Activated T-cell treated with anti-CD3 and anti-CD28 coated beads, Interleukin-2, amount 50 U/mL, for 4 hours (primary cell): ENCODE results near the gene KLK13. TPM values are rescaled to one million over a fixed set of nuclear protein-coding genes. Genes with fewer than 3 reads are reported as not detected.

Source experiments
- ATAC-seq, 2 donors: fragments of 200-7000 bp; cut with Tn5 transposase; one replicate each; pipeline ENCODE4 v1.10.0; 2021
- DNase-seq: peaks from one replicate; pipeline ENCODE4 v3.0.0-alpha.2; 2020
- H3K27me3 Mint-ChIP-seq: one replicate; pipeline ENCODE4 v1.8.0; 2021; ENCODE audit warnings: low read depth, mixed read lengths
- H3K36me3 Mint-ChIP-seq: one replicate; pipeline ENCODE4 v1.8.0; 2022; ENCODE audit warnings: mixed read lengths; ENCODE audit not compliant: insufficient read depth
- H3K4me1 Mint-ChIP-seq: one replicate; pipeline ENCODE4 v1.8.0; 2021; ENCODE audit warnings: low read depth, mixed read lengths
- H3K4me3 Mint-ChIP-seq: one replicate; pipeline ENCODE4 v1.8.0; 2021; ENCODE audit warnings: mild to moderate bottlenecking, moderate library complexity, mixed read lengths
- H3K9me3 Mint-ChIP-seq: one replicate; pipeline ENCODE4 v1.8.0; 2021; ENCODE audit warnings: mixed read lengths
- total RNA-seq, 3 donors: library from RNA; stranded (reverse); gene quantifications; one replicate each; pipeline ENCODE4 v1.2.1, GENCODE V29; 2021

The KLK13 gene
- total RNA-seq, 3 donors from 2014 or later = not detected

DNA sequence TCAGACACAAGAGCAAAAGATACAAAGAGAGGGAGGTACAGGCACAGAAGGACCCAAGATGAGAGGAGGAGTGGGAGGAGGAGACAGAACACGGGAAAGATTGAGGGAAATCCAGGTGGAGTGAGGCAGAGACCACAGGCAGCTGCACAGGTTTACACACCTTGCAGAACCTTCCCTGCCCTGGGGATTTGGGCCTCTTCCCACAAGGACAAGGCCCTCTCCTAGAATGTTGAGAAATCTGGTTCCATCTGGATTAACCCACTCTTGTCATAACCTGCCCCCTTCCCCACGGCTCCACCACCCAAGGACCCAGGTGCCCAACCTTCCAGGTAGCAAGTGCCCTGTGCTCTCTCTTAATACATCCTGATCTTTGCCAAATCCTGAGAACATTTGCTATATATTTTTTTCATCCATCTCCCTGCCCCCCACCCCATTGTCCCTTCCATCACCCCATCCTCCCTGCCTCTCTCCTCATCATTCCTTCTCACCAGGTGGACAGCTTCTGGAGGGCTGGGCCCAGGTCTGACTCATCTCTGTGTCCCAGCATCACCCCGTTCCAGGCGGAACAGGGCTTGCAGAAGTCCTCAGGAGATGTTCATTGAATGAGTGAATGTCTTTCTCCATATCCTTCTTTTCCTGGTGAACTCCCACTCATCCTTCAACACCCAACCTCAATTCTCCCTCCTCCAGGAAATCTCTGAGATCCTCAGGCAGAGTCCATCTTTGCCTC is 54.7 kb downstream of the KLK13 start:
- ATAC-seq (no peak), DNase-seq (no peak)
- peaks cover 44% of the 10 kb centered on the region for H3K27me3 Mint-ChIP-seq
- no peak overlapping the region for H3K4me3 Mint-ChIP-seq
- no peaks in the 10 kb centered on the region for H3K9me3 Mint-ChIP-seq
- no peaks in the 10 kb centered on the region for H3K36me3 Mint-ChIP-seq
- H3K4me1 Mint-ChIP-seq = no peaks in the 10 kb centered on the region

DNA sequence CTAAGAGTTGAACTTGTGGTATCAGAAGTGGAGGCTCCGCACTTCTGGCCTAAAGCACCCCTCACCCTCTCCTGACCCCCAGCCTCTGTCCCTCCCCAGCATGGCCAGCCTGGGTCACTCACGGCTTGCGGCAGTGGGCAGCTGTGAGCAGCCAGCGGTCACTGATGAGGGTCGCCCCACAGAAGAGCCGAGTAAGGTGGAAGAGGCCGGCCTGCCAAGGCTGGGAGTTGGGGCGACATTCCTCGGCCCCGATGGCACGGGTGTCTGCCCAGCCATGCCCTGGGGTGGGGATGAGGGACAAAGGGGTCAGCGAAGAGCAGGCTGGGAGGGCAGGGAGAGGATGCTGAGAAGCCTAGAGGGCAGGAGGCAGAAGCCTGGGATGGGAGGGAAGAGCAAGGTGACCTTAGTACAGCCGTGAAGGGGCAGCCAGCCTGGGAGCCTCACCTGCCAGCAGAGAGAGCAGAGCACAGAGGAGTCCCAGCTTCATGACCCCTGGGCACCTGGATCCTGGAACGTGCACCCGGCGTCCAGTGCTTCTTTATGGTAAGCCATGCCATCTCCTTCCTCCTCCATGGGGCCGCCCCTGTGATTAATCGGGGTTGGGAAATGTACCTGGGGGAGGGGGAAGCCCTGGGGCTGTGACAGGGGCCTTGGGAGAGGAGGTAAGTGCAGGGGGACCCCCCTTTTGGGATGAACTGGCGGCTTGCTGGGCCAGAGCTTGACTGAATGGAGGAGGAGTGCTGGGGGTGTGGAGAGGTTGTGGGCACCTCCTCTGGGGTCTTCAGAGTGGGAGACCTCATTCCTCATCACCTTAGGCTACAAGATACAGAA is 55.6 kb downstream of the KLK13 start:
- Mint-ChIP-seq H3K4me3 (no peak overlapping the region), H3K36me3 (no peaks in the 10 kb centered on the region), H3K27me3 (peaks cover 34% of the 10 kb centered on the region), H3K9me3 (no peaks in the 10 kb centered on the region), H3K4me1 (no peaks in the 10 kb centered on the region)
- ATAC-seq = no peak
- DNase-seq = no peak

DNA sequence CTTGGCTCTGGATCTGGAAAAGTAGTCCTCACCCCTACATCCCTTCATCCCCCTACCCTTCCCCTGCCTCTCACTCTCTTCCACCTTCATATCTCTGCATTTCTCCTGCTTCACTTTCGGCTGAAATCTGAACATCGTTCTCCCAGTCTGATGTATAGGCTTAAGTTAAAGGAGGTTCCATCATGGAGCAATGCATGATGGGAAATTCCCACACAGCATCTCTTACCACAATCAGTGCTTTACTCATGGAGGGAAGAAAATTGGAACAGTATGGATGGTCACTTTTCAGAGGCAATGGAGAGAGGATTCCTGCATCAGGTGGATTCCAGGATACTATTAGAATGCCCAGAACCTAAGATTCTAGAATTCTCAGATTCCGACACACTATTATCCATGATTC is 57.4 kb downstream of the KLK13 start:
- no peaks in the 10 kb centered on the region for H3K4me1 Mint-ChIP-seq
- ATAC-seq = no peak

DNA sequence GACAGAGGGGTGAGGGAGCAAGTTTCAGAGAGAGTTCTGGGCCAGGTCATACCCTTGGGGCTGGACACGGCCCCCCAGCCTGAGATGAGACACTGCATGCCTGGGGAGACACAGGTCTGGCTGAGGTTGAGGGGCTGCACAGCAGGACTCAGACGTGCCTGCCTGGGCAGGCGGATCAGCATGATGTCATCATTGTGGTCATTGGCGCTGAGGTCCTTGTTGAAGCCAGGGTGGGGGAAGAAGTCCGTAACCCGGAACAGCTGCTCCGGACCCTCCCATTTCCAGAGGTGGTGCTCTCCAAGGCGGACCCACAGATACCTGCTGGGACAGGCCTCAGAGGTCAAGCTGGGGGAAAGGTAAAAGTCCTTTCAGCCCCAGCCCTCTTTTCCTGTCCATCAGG is 58.5 kb downstream of the KLK13 start:
- no peak for DNase-seq
- no peak overlapping the region for H3K4me3 Mint-ChIP-seq
- H3K36me3 Mint-ChIP-seq = no peaks in the 10 kb centered on the region
- H3K9me3 Mint-ChIP-seq = no peaks in the 10 kb centered on the region
- no peak for ATAC-seq
- H3K4me1 Mint-ChIP-seq = no peaks in the 10 kb centered on the region
- peaks cover 41% of the 10 kb centered on the region for H3K27me3 Mint-ChIP-seq

More for the DNA sequence above, 57.4 kb downstream of the KLK13 start:
- Mint-ChIP-seq H3K27me3 (peaks cover 31% of the 10 kb centered on the region), H3K4me3 (no peak overlapping the region), H3K9me3 (no peaks in the 10 kb centered on the region), H3K36me3 (no peaks in the 10 kb centered on the region)
- no peak for DNase-seq

Other genes starting within 250 kb of the KLK13 start
- gene KLK1, start 241.3 kb downstream of the KLK13 start, total RNA-seq = 1 to 10 TPM in 1 of 3 donors, under 1 TPM in 2; 0.58 to 1.1 (median 0.71) TPM
- gene KLK15, start 231.5 kb downstream of the KLK13 start, total RNA-seq = not detected
- not detected for gene KLK3, start 210.2 kb downstream of the KLK13 start, total RNA-seq
- not detected for gene KLK2, start 191.7 kb downstream of the KLK13 start, total RNA-seq
- not detected for gene KLK4, start 153.7 kb downstream of the KLK13 start, total RNA-seq
- gene KLK5, start 112.1 kb downstream of the KLK13 start, total RNA-seq = not detected
- not detected for gene KLK6, start 95.5 kb downstream of the KLK13 start, total RNA-seq
- gene KLK7, start 81.2 kb downstream of the KLK13 start, total RNA-seq = not detected
- not detected for gene KLK8, start 63.5 kb downstream of the KLK13 start, total RNA-seq
- gene KLK10, start 45.4 kb downstream of the KLK13 start, total RNA-seq = not detected
- gene KLK11, start 38.5 kb downstream of the KLK13 start, total RNA-seq = under 1 TPM in 1 of 3 donors, not detected in 2; 0.24 TPM
- gene KLK12, start 30.1 kb downstream of the KLK13 start, total RNA-seq = not detected
- gene KLK14, start 17.8 kb upstream of the KLK13 start, total RNA-seq = 1 to 10 TPM in 2 of 3 donors, under 1 TPM in 1; 0.79 to 1.4 (median 1.2) TPM
- 10 to 100 TPM; 24.1 to 29.3 (median 27.7) TPM for gene CTU1, start 43.3 kb upstream of the KLK13 start, total RNA-seq
- under 1 TPM; 0.22 to 0.43 (median 0.37) TPM for gene SIGLEC9, start 59.8 kb upstream of the KLK13 start, total RNA-seq
- under 1 TPM in 1 of 3 donors, not detected in 2; 0.16 TPM for gene SIGLEC7, start 77.2 kb upstream of the KLK13 start, total RNA-seq
- gene CD33, start 160.0 kb upstream of the KLK13 start, total RNA-seq = under 1 TPM; 0.11 to 0.51 (median 0.11) TPM
- not detected for gene SIGLECL1, start 186.0 kb upstream of the KLK13 start, total RNA-seq
- gene IGLON5, start 246.6 kb upstream of the KLK13 start, total RNA-seq = under 1 TPM in 1 of 3 donors, not detected in 2; 0.08 TPM